BLaER1 treated with 17β-estradiol and CSF1 and Interleukin-3, amounts not matched to agents 10 nM and 100 nM (cell line): ENCODE data around the gene ATP6V0A1.

Source experiments
- H3K27ac ChIP-seq, 11 experiments: shearing (Covaris generic); formaldehyde crosslinking; 2 replicates each; pipeline ENCODE4 v1.8.1; 2022
- H3K27me3 ChIP-seq, 11 experiments: shearing (Covaris generic); formaldehyde crosslinking; 2 replicates each; pipeline ENCODE4 v1.8.1; 2022
- H3K36me3 ChIP-seq, 11 experiments: shearing (Covaris generic); formaldehyde crosslinking; 2 replicates each; pipeline ENCODE4 v1.8.1; 2022
- H3K4me1 ChIP-seq, 10 experiments: shearing (Covaris generic); formaldehyde crosslinking; 2 replicates each; pipeline ENCODE4 v1.8.1; 2022
- H3K4me2 ChIP-seq, 11 experiments: shearing (Covaris generic); formaldehyde crosslinking; 2 replicates each; pipeline ENCODE4 v1.8.1; 2022
- H3K4me3 ChIP-seq, 10 experiments: shearing (Covaris generic); formaldehyde crosslinking; 2 replicates each; pipeline ENCODE4 v1.8.1; 2022
- H3K9ac ChIP-seq, 11 experiments: shearing (Covaris generic); formaldehyde crosslinking; 2 replicates each; pipeline ENCODE4 v1.8.1; 2022
- H3K9me3 ChIP-seq, 11 experiments: shearing (Covaris generic); formaldehyde crosslinking; replicated peaks in 1 of 11; 2 replicates each; pipeline ENCODE4 v1.8.1; 2022
- H4K20me1 ChIP-seq, 11 experiments: shearing (Covaris generic); formaldehyde crosslinking; 2 replicates each; pipeline ENCODE4 v1.8.1; 2022
- Cebpa-rat ChIP-seq, 11 experiments: shearing (Covaris generic); IDR thresholded peaks; 2 replicates each; pipeline ENCODE4 v1.8.1; 2022

Gene ATP6V0A1

DNA sequence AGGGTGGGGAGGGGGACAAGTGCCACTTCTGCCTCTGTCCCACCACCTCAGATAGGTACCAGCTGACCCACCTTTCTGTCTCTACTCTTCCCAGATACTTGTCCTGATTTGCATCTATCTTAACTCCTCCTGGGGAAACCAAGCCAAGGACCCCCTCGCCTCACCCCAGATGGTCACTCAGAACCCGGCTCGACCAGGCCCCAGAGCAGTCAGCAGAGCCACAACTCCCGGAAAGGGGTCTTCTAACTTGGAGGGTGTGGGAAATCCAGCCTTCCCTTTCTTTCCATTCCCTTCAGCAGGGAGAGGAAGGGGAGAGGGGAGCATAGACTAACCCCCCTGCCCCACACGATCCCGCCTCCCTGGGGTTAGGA lies 37.6 kb upstream of the ATP6V0A1 start:
- peaks cover 0 to 68% (median 2%) of the 10 kb centered on the region in 10 experiments; a peak in 9 of 20 replicates for H3K4me1 ChIP-seq
- H3K9ac ChIP-seq = no peak overlapping the region
- no peaks in the 10 kb centered on the region for H3K36me3 ChIP-seq
- TF ChIP-seq Cebpa-rat (IDR thresholded peaks at IDR 0.05) = no peak
- peak overlapping the region in 3 of 11 experiments; percentile 47 to 58 (median 50); a peak in 6 of 22 replicates for H3K4me2 ChIP-seq
- peaks cover 55 to 75% (median 69%) of the 10 kb centered on the region in 11 experiments for H3K27me3 ChIP-seq
- peak overlapping the region in 1 of 10 experiments; percentile 31; a peak in 1 of 20 replicates for H3K4me3 ChIP-seq
- H3K27ac ChIP-seq = no peak overlapping the region
- H4K20me1 ChIP-seq = peaks cover 0 to 26% (median 0%) of the 10 kb centered on the region in 11 experiments; a peak in 4 of 22 replicates
- H3K9me3 ChIP-seq = peaks cover 0 to 6% (median 0%) of the 10 kb centered on the region in 11 experiments; a peak in 1 of 22 replicates

DNA sequence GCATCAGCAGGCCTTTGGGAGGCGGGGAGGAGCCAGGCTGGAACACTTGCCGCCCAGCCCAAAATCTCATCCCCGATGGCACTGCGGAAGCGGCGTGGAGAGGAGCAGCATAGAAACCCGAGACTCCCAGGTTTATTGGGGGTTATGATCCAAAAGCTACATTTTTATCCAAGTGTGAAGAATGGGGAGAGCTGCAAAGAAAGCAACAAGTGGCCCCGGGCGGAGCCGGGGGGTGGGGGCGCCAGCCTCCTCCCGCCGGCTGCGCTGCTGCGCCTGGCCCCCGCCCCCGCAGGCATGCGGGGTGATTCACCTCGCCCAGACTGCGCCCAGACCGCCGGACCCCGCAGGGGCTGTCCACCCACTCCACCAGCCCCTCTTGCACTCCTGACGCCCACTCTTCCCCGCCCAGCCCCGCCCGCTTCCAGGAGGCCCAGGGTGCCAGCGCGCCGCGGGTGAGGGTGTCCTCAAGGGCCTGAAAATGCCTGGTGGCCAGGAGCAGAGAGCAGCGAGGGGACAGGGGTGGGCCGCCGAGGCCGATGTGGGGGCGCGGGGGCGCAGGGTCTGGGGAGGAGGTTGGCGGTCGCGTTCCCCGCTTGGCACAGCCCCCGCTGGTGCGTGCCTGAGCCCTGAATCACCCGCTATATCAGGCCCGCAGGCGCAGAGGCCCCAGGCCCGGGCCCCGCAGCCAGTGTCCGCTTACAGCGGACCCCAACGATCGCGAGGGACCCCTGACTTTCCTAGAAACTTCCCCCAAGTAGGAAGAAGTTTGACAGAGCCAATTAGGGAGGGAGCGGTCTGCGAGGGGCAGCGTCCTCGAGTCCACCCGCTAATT lies 37.0 kb upstream of the ATP6V0A1 start:
- peaks cover 0 to 62% (median 2%) of the 10 kb centered on the region in 10 experiments; a peak in 7 of 20 replicates for H3K4me1 ChIP-seq
- peak overlapping the region in 1 of 10 experiments; percentile 31; a peak in 1 of 20 replicates for H3K4me3 ChIP-seq
- no peak for TF ChIP-seq Cebpa-rat (IDR thresholded peaks at IDR 0.05)
- H4K20me1 ChIP-seq = peaks cover 0 to 26% (median 0%) of the 10 kb centered on the region in 11 experiments; a peak in 4 of 22 replicates
- H3K27me3 ChIP-seq = peaks cover 55 to 76% (median 70%) of the 10 kb centered on the region in 11 experiments
- no peak overlapping the region for H3K27ac ChIP-seq
- no peak overlapping the region for H3K9ac ChIP-seq
- H3K36me3 ChIP-seq = no peaks in the 10 kb centered on the region
- H3K4me2 ChIP-seq = peak overlapping the region in 4 of 11 experiments; percentile 23 to 58 (median 48); a peak in 6 of 22 replicates
- peaks cover 0 to 6% (median 0%) of the 10 kb centered on the region in 11 experiments; a peak in 1 of 22 replicates for H3K9me3 ChIP-seq

DNA sequence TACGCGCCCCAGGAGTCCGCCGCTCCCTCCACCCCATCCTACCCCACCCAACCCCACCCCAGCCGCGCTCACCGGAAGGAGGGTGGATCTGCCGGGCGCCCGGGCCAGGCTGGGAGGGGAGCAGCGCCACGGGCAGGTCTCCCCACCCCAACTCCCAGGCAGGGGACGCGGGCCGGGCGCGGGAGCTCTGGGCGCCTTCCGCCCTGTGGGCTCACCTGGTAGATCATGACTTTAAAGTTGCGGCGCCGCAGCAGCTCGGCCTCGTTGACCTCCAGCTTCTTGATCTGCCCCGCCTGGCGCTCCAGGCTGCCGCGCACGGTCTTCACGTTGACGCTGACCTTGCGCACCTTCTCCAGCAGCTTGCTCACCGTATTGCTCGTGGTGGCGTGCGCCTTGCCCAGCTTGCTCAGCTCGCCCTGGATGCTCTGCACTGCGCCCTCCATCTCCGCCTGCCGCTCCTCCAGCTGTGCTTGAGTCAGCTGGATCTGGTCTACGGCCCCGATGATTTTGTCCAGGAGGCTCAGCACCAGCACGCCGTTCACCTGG lies 36.2 kb upstream of the ATP6V0A1 start:
- peak overlapping the region in 2 of 10 experiments; percentile 14 to 17; a peak in 1 of 20 replicates for H3K4me3 ChIP-seq
- H3K27ac ChIP-seq = no peak overlapping the region
- H3K4me1 ChIP-seq = peaks cover 0 to 56% (median 2%) of the 10 kb centered on the region in 10 experiments; a peak in 7 of 20 replicates
- H3K36me3 ChIP-seq = no peaks in the 10 kb centered on the region
- H3K27me3 ChIP-seq = peaks cover 55 to 76% (median 70%) of the 10 kb centered on the region in 11 experiments
- no peak overlapping the region for H3K9ac ChIP-seq
- H4K20me1 ChIP-seq = peaks cover 0 to 26% (median 0%) of the 10 kb centered on the region in 11 experiments; a peak in 4 of 22 replicates
- H3K4me2 ChIP-seq = peak overlapping the region in 5 of 11 experiments; percentile 1 to 71 (median 47); a peak in 7 of 22 replicates
- no peak for TF ChIP-seq Cebpa-rat (IDR thresholded peaks at IDR 0.05)
- peaks cover 0 to 6% (median 0%) of the 10 kb centered on the region in 11 experiments; a peak in 1 of 22 replicates for H3K9me3 ChIP-seq

DNA sequence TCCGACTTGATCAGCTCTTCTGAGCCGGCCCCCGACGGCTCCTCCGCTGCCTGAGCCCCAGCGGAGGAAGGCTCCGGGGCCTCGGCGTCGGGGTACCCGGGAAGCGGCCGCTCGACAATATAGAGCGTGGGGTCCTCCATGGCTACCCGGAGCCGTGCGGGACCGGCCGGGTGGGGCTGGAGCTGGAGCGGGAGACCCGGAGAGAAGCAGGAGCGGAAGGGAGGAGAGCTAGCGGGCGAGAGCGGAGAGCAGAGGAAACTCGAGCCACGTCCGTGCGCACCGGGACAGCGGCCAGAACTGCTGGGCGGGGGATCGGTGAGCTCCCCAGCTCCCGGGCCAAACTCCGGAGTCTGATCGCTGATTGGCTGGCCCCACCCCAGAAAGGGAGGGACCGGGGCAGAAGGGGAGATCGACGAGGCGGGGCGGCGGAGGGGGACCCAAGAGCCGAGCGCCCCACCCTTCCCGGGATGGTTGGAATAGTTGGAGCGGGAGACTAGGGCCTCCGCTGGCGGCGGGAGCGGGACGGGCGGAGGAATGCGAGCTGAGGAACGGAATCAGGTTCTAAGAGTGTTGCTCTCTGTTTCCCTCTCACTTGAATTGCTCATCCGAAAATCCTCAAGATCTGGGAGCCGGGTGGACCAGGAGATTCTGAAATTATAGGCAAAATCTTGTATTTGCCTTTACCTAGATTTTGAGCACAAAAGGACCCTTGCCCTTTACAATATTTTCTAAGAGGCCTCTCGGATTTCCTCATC lies 35.5 kb upstream of the ATP6V0A1 start, which contains the start of gene CAVIN1:
TSS of gene CAVIN1 (minus strand) at position 299 of the 755 bp plus-strand sequence. CDS start at position 140, 159 bp downstream.
- H3K27me3 ChIP-seq = peaks cover 55 to 76% (median 70%) of the 10 kb centered on the region in 11 experiments
- H3K9me3 ChIP-seq = peaks cover 0 to 6% (median 0%) of the 10 kb centered on the region in 11 experiments; a peak in 1 of 22 replicates
- no peak within 1 kb of the TSS for H3K27ac ChIP-seq
- H3K36me3 ChIP-seq = no peaks in the 10 kb centered on the region
- H3K9ac ChIP-seq = no peak within 1 kb of the TSS
- TF ChIP-seq Cebpa-rat (IDR thresholded peaks at IDR 0.05) = no peak
- peak within 1 kb of the TSS in 2 of 10 experiments; percentile 14 to 17; a peak in 1 of 20 replicates for H3K4me3 ChIP-seq
- H3K4me2 ChIP-seq = peak within 1 kb of the TSS in 5 of 11 experiments; percentile 1 to 71 (median 47); a peak in 7 of 22 replicates
- peaks cover 0 to 53% (median 2%) of the 10 kb centered on the region in 10 experiments; a peak in 7 of 20 replicates for H3K4me1 ChIP-seq
- peaks cover 0 to 26% (median 0%) of the 10 kb centered on the region in 11 experiments; a peak in 4 of 22 replicates for H4K20me1 ChIP-seq

DNA sequence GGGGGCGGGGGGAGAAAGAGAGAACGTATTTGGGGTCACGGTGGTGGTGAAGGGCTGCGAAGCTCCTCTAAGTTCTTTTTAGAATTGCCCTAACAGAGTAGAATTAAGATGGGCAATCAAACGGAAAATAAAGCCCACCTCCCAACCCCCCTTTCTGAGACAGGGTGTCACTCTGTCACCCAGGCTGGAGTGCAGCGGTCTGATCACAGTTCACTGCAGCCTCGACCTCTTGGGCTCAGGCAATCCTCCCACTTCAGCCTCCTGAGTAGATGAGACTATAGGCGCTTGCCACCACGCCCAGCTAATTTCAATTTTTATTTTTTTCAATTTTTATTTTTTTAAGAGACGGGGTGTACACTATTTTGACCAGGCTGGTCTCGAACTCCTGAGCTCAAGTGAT lies 34.9 kb upstream of the ATP6V0A1 start:
- no peak overlapping the region for H3K4me2 ChIP-seq
- peaks cover 0 to 26% (median 0%) of the 10 kb centered on the region in 11 experiments; a peak in 4 of 22 replicates for H4K20me1 ChIP-seq
- H3K27ac ChIP-seq = no peak overlapping the region
- TF ChIP-seq Cebpa-rat (IDR thresholded peaks at IDR 0.05) = no peak
- H3K27me3 ChIP-seq = peaks cover 55 to 75% (median 69%) of the 10 kb centered on the region in 11 experiments
- H3K4me1 ChIP-seq = peaks cover 0 to 53% (median 2%) of the 10 kb centered on the region in 10 experiments; a peak in 7 of 20 replicates
- H3K36me3 ChIP-seq = no peaks in the 10 kb centered on the region
- H3K9ac ChIP-seq = no peak overlapping the region
- H3K9me3 ChIP-seq = peaks cover 0 to 6% (median 0%) of the 10 kb centered on the region in 11 experiments; a peak in 1 of 22 replicates
- H3K4me3 ChIP-seq = no peak overlapping the region

DNA sequence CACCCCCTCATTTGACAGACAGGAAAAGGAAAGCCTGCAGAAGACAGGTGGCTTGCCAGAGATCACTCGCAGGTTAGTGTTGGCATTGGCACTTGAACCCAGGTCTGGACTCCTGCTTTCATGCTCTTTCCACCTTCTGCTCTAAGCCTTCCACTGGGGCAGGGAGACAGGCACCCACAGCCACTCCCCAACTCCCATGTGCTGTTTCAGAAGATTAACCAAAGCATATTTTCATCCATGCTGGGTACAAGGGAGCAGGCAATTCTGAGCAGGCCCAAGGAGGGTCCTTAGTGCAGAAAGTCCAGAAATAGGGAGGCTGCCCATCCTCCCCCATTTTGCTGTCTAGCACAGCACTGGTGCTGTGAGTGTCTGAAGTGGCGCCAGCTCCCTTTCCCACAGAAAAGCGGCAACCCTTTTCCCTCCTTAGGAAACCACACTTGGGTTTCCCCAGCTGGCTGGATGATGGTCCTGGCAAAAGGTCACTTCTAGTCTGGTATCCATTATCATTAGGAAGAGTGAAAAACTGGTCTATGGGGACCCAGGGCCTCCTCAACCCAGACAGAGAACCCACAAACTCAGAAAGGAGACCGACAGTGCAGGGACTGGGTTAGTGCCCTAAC lies 33.6 kb upstream of the ATP6V0A1 start:
- Histone ChIP-seq H3K9me3 (peaks cover 0 to 6% (median 0%) of the 10 kb centered on the region in 11 experiments; a peak in 1 of 22 replicates), H3K4me3 (no peak overlapping the region), H3K4me1 (peaks cover 1 to 52% (median 5%) of the 10 kb centered on the region in 10 experiments; a peak in 9 of 20 replicates), H3K36me3 (no peaks in the 10 kb centered on the region), H4K20me1 (peaks cover 0 to 25% (median 0%) of the 10 kb centered on the region in 11 experiments; a peak in 4 of 22 replicates), H3K9ac (no peak overlapping the region), H3K4me2 (no peak overlapping the region), H3K27me3 (peaks cover 51 to 62% (median 58%) of the 10 kb centered on the region in 11 experiments), H3K27ac (no peak overlapping the region)
- no peak for TF ChIP-seq Cebpa-rat (IDR thresholded peaks at IDR 0.05)

DNA sequence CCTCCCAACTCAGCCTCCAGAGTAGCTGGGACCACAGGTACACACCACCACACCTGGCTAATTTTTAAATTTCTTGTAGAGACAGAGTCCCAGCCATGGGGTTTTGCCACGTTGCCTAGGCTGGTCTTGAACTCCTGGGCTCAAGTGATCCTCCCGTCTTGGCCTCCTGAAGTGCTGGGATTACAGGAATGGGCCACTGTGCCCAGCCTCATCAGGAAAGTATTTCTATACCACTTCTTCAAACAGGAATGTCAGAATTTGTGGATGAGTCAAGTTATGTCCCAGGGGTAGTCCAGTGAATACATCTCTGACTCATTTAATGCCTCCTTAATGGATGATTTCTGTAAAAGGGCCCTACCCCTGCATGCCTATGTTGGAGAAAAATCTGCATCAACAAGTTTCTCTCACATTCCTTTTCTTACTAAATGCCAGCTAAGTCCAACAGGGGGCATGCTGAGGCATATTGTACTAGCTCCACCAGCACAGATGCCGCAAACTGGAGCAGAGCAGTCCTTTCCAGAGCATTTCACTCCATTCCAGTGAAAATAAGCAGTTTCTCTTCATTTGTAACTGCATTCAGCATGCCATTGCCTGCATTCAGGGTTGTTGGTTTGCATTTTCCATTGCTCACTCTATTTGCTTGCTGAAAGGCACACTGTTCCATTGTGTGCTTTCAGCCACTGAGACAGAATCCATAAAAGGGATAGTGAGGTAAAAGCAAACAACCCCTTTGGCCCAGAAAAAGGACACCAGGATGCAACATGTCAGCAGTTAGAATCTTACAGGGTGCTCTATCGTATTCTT lies 30.3 kb upstream of the ATP6V0A1 start:
- H3K9ac ChIP-seq = no peak overlapping the region
- H3K4me2 ChIP-seq = peak overlapping the region in 3 of 11 experiments; percentile 45 to 65 (median 59); a peak in 5 of 22 replicates
- peaks cover 19 to 30% (median 26%) of the 10 kb centered on the region in 11 experiments for H3K27me3 ChIP-seq

More for the DNA sequence above, 30.3 kb upstream of the ATP6V0A1 start:
- TF ChIP-seq Cebpa-rat (IDR thresholded peaks at IDR 0.05) = no peak
- Histone ChIP-seq H3K36me3 (no peaks in the 10 kb centered on the region), H3K4me1 (peaks cover 4 to 41% (median 10%) of the 10 kb centered on the region in 10 experiments; a peak in 10 of 20 replicates), H3K27ac (no peak overlapping the region), H3K9me3 (no peaks in the 10 kb centered on the region), H4K20me1 (peaks cover 0 to under 1% (median 0%) of the 10 kb centered on the region in 11 experiments; a peak in 1 of 22 replicates), H3K4me3 (no peak overlapping the region)
